IMR-90 (cell line): Measurements from ENCODE around the gene ABHD12B. TPM values are rescaled to one million over a fixed set of nuclear protein-coding genes. Genes with fewer than 3 reads are reported as not detected.

Experiments used
- ATAC-seq: fragments of 200-7000 bp; cut with Tn5 transposase; 2 replicates; pipeline ENCODE4 v1.9.1; 2020; ENCODE audit warnings: low read depth, mild to moderate bottlenecking, moderate library complexity
- BruUV-seq: library from RNA; stranded (reverse); fragments of 400-500 nt; replicated peaks from 2 replicates; lab custom pipeline; 2021; lab: Mats Ljungman, UMichigan
- CTCF ChIA-PET: fragments of 300-600 bp; formaldehyde crosslinking; extraction: SDS; loops from one replicate; lab custom pipeline; 2021; ENCODE audit warnings: antibody characterized with exemption; lab: Yijun Ruan, JAX
- POLR2A ChIA-PET: fragments of 300-600 bp; sonication (Branson Sonifier 250); formaldehyde crosslinking; loops from one replicate; lab custom pipeline; 2022; ENCODE audit warnings: antibody characterized with exemption; ENCODE audit not compliant: unreplicated experiment; lab: Charles Lee
- DNase-seq: peaks from one replicate; pipeline ENCODE4 v3.0.0; 2013
- H2AFZ ChIP-seq: replicated peaks from 2 replicates; pipeline ENCODE3; 2013; ENCODE audit warnings: low read length, mild to moderate bottlenecking; ENCODE audit not compliant: poor library complexity
- H2AK5ac ChIP-seq: 2 replicates; pipeline ENCODE4 v1.6.1; 2013; ENCODE audit warnings: low read depth, low read length, inconsistent platforms
- H2AK9ac ChIP-seq: replicated peaks from 2 replicates; pipeline ENCODE3; 2013; ENCODE audit warnings: mild to moderate bottlenecking, low read depth, low read length, moderate library complexity; ENCODE audit not compliant: poor library complexity
- H2BK120ac ChIP-seq: 2 replicates; pipeline ENCODE4 v1.6.1; 2013; ENCODE audit warnings: low read depth, low read length, inconsistent platforms
- H2BK15ac ChIP-seq: 3 replicates; pipeline ENCODE4 v1.6.1; 2013; ENCODE audit warnings: low read depth, low read length, inconsistent platforms
- H2BK20ac ChIP-seq: 2 replicates; pipeline ENCODE4 v1.6.1; 2013; ENCODE audit warnings: low read depth, mild to moderate bottlenecking, inconsistent platforms, low read length, moderate library complexity
- H2BK5ac ChIP-seq: 2 replicates; pipeline ENCODE4 v1.6.1; 2013; ENCODE audit warnings: mild to moderate bottlenecking, low read depth, low read length, inconsistent platforms; ENCODE audit not compliant: poor library complexity, severe bottlenecking
- H3K14ac ChIP-seq: replicated peaks from 2 replicates; pipeline ENCODE4 v1.6.1; 2013; ENCODE audit warnings: low read depth, low read length, inconsistent platforms
- H3K18ac ChIP-seq: 2 replicates; pipeline ENCODE4 v1.6.1; 2013; ENCODE audit warnings: low read depth, low read length, control low read depth
- H3K23ac ChIP-seq: 2 replicates; pipeline ENCODE4 v1.6.1; 2013; ENCODE audit warnings: low read depth, low read length, inconsistent platforms
- H3K27ac ChIP-seq: 2 replicates; pipeline ENCODE4 v1.5.1; 2013; ENCODE audit warnings: mild to moderate bottlenecking, control low read depth, low read length; ENCODE audit not compliant: insufficient read depth
- H3K27me3 ChIP-seq: 2 replicates; pipeline ENCODE4 v1.6.1; 2013; ENCODE audit warnings: low read length; ENCODE audit not compliant: control insufficient read depth, insufficient read depth
- H3K36me3 ChIP-seq: 2 replicates; pipeline ENCODE4 v1.6.1; 2013; ENCODE audit warnings: low read length, mixed read lengths; ENCODE audit not compliant: control insufficient read depth, insufficient read depth
- H3K4ac ChIP-seq: 2 replicates; pipeline ENCODE4 v1.6.1; 2013; ENCODE audit warnings: low read depth, low read length, inconsistent platforms
- H3K4me1 ChIP-seq: 2 replicates; pipeline ENCODE4 v1.6.1; 2013; ENCODE audit warnings: low read length, mixed read lengths; ENCODE audit not compliant: control insufficient read depth, insufficient read depth
- H3K4me2 ChIP-seq: 2 replicates; pipeline ENCODE4 v1.6.1; 2013; ENCODE audit warnings: low read depth, mild to moderate bottlenecking, control low read depth, low read length, moderate library complexity
- H3K4me3 ChIP-seq: 2 replicates; pipeline ENCODE4 v1.5.1; 2013; ENCODE audit warnings: low read depth, mild to moderate bottlenecking, control low read depth, low read length, moderate library complexity; ENCODE audit not compliant: insufficient read depth
- H3K56ac ChIP-seq: 2 replicates; pipeline ENCODE4 v1.6.1; 2013; ENCODE audit warnings: low read length, inconsistent platforms; ENCODE audit not compliant: insufficient read depth; ENCODE audit errors: extremely low read depth
- H3K79me1 ChIP-seq, 2 experiments: 2 replicates each; pipeline ENCODE4 v1.6.1; 2013; ENCODE audit warnings: low read length in 2 of 2, inconsistent platforms in 1 of 2, low read depth in 1 of 2
- H3K9ac ChIP-seq: 2 replicates; pipeline ENCODE4 v1.6.1; 2013; ENCODE audit warnings: low read depth, low read length, control low read depth
- H3K9me1 ChIP-seq: 2 replicates; pipeline ENCODE4 v1.6.1; 2013; ENCODE audit warnings: low read length, inconsistent platforms; ENCODE audit not compliant: insufficient read depth
- H3K9me3 ChIP-seq: 2 replicates; pipeline ENCODE4 v1.6.1; 2013; ENCODE audit warnings: low read length; ENCODE audit not compliant: control insufficient read depth, insufficient read depth
- H4K20me1 ChIP-seq: 2 replicates; pipeline ENCODE4 v1.6.1; 2013; ENCODE audit warnings: low read length, inconsistent platforms; ENCODE audit not compliant: insufficient read depth
- H4K5ac ChIP-seq: 2 replicates; pipeline ENCODE4 v1.6.1; 2013; ENCODE audit warnings: mild to moderate bottlenecking, low read depth, low read length, control low read depth
- H4K8ac ChIP-seq, 2 experiments: 2 replicates each; pipeline ENCODE4 v1.6.1; 2013; ENCODE audit warnings: low read depth in 2 of 2, low read length in 2 of 2, control low read depth in 1 of 2, inconsistent platforms in 1 of 2
- H4K91ac ChIP-seq: 2 replicates; pipeline ENCODE4 v1.6.1; 2013; ENCODE audit warnings: low read depth, low read length, inconsistent platforms; ENCODE audit not compliant: insufficient read depth
- BHLHE40 ChIP-seq: fragments of 150-350 bp; IDR thresholded peaks from 2 replicates; pipeline ENCODE4 v1.6.1; 2016; ENCODE audit warnings: mild to moderate bottlenecking, low read depth, low read length
- CEBPB ChIP-seq: IDR thresholded peaks from 2 replicates; pipeline ENCODE4 v1.6.1; 2012; ENCODE audit warnings: low read depth, low read length, improper control_type of control experiment
- CHD1 ChIP-seq: IDR thresholded peaks from 2 replicates; pipeline ENCODE4 v1.6.1; 2012; ENCODE audit warnings: low read depth, low read length, improper control_type of control experiment
- CTCF ChIP-seq: conservative IDR thresholded peaks from 2 replicates; pipeline ENCODE4 v1.5.1; 2012; ENCODE audit warnings: mild to moderate bottlenecking, low read depth, low read length, improper control_type of control experiment
- FOS ChIP-seq: fragments of 150-350 bp; IDR thresholded peaks from 2 replicates; pipeline ENCODE4 v1.6.1; 2016; ENCODE audit warnings: low read depth, low read length
- MAFK ChIP-seq: IDR thresholded peaks from 2 replicates; pipeline ENCODE4 v1.6.1; 2012; ENCODE audit warnings: low read depth, low read length, improper control_type of control experiment
- MAZ ChIP-seq: IDR thresholded peaks from 2 replicates; pipeline ENCODE4 v1.6.1; 2012; ENCODE audit warnings: low read depth, mild to moderate bottlenecking, low read length, improper control_type of control experiment, moderate library complexity, borderline replicate concordance
- MXI1 ChIP-seq: IDR thresholded peaks from 2 replicates; pipeline ENCODE4 v1.6.1; 2012; ENCODE audit warnings: low read depth, mild to moderate bottlenecking, low read length, moderate library complexity, borderline replicate concordance
- POLR2A ChIP-seq: IDR thresholded peaks from 2 replicates; pipeline ENCODE4 v1.6.1; 2012; ENCODE audit warnings: mild to moderate bottlenecking, low read depth, low read length
- RCOR1 ChIP-seq: IDR thresholded peaks from 2 replicates; pipeline ENCODE4 v1.6.1; 2012; ENCODE audit warnings: mild to moderate bottlenecking, low read length, improper control_type of control experiment; ENCODE audit not compliant: insufficient replicate concordance
- RFX5 ChIP-seq: IDR thresholded peaks from 2 replicates; pipeline ENCODE4 v1.8.0; 2012; ENCODE audit warnings: low read depth, mild to moderate bottlenecking, low read length, moderate library complexity
- WGBS, 2 experiments: methylation state at CpG; one replicate each; pipeline versions ENCODE4 v1.1.5 to v1.1.7; 2013; ENCODE audit warnings: missing lambda C conversion rate in 2 of 2; ENCODE audit not compliant: insufficient read length in 1 of 2; ENCODE audit errors: extremely low coverage in 2 of 2; 5-methylcytosine and 5-hydroxymethylcytosine counted together
- dilution Hi-C: fragments of 300-500 bp; cut with HindIII; formaldehyde crosslinking; loops from one replicate; pipeline ENCODE4 v1.14.3; 2018; ENCODE audit warnings: low sequenced_read_pairs; ENCODE audit not compliant: unreplicated experiment
- in situ Hi-C: fragments of 300-500 bp; cut with MboI; formaldehyde crosslinking; loops from 3 replicates; pipeline ENCODE4 v1.14.3; 2019; ENCODE audit warnings: low sequenced_read_pairs, inconsistent platforms, mixed read lengths
- intact Hi-C: fragments of 100-400 bp; cut with micrococcal nuclease; formaldehyde crosslinking; loops from 2 replicates; pipeline ENCODE4 v1.10.0; 2022
- polyA plus RNA-seq, 3 experiments: library from polyadenylated mRNA; depleted of rRNA; stranded (reverse); fragments of >200 nt; gene quantifications; 2 replicates each; pipeline ENCODE4 v1.2.3, GENCODE V29; 2012; ENCODE audit warnings: low replicate concordance in 1 of 3
- total RNA-seq: library from RNA; depleted of rRNA; stranded (reverse); fragments of >200 nt; gene quantifications from 2 replicates; pipeline ENCODE4 v1.2.3, GENCODE V29; 2012
- TF ChIP-seq, protein P1 (sequence below): fragments of 150-350 bp; IDR thresholded peaks from 2 replicates; pipeline ENCODE4 v1.6.1; 2016; ENCODE audit warnings: low read depth, mild to moderate bottlenecking, low read length, moderate library complexity, borderline replicate concordance

ABHD12B gene
- total and polyA plus RNA-seq, 2 of the 4 experiments (the other 2 are of a cell fraction), result 0.18 TPM; not detected in 1

- TF ChIP-seq RFX5 (no peak), FOS (no peak), MAFK (no peak), CTCF (no peak), MXI1 (no peak), BHLHE40 (no peak), RCOR1 (no peak), CEBPB (no peak), MAZ (no peak), POLR2A (no peak), CHD1 (no peak)
- TF ChIP-seq, protein P1, sequence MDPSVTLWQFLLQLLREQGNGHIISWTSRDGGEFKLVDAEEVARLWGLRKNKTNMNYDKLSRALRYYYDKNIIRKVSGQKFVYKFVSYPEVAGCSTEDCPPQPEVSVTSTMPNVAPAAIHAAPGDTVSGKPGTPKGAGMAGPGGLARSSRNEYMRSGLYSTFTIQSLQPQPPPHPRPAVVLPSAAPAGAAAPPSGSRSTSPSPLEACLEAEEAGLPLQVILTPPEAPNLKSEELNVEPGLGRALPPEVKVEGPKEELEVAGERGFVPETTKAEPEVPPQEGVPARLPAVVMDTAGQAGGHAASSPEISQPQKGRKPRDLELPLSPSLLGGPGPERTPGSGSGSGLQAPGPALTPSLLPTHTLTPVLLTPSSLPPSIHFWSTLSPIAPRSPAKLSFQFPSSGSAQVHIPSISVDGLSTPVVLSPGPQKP, result no peak
- 95% methylated on average over 6 of the region's 6 CpGs; no CpG with 5 or more reads in 1 of the 2 experiments for WGBS, 2 experiments
- Histone ChIP-seq H2AK5ac (no peak overlapping the region), H3K9ac (no peak overlapping the region), H3K23ac (no peak overlapping the region), H3K27ac (no peak overlapping the region), H2BK5ac (no peak overlapping the region), H2AK9ac (peak overlapping the region; percentile 71), H3K4ac (no peak overlapping the region), H3K56ac (no peak overlapping the region), H2BK15ac (no peak overlapping the region), H3K9me3 (no peaks in the 10 kb centered on the region), H3K4me1 (peaks cover 8% of the 10 kb centered on the region), H4K5ac (no peak overlapping the region), H3K36me3 (peaks cover 31% of the 10 kb centered on the region), H3K27me3 (no peaks in the 10 kb centered on the region), H4K20me1 (no peaks in the 10 kb centered on the region), H3K4me3 (no peak overlapping the region), H3K9me1 (peaks cover 14% of the 10 kb centered on the region), H3K79me1 (no peaks in the 10 kb centered on the region), H2BK120ac (no peak overlapping the region), H2AFZ (no peak overlapping the region), H3K18ac (no peak overlapping the region), H3K4me2 (no peak overlapping the region), H2BK20ac (no peak overlapping the region), H4K8ac (no peak overlapping the region), H4K91ac (no peak overlapping the region), H3K14ac (no peak overlapping the region)
- in situ Hi-C loops, result no loop called here
- CTCF ChIA-PET, result interaction anchor here (0.6 to 1.4 kb wide), 2 partner anchors 13 to 34 kb away, joined by 5 to 6 read pairs; no protein-coding TSS in a partner anchor
- intact Hi-C loops, result no loop called here
- no peak for ATAC-seq
- DNase-seq, result no peak
- POLR2A ChIA-PET, result no interaction called here
- dilution Hi-C loops, result no loop called here
- no TSS peak for BruUV-seq
Observed at GRCh38 chr14:50917449-50917848, 45.6 kb downstream of the ABHD12B start.
